MV-4-11 (cell line): Measurements from ENCODE around the gene RECK.

Source experiments
- DNase-seq: peaks from one replicate; lab custom pipeline; 2025; lab: John Stamatoyannopoulos, UW

RECK gene

GRCh38 chr9:36140086-36141084 lies 103.7 kb downstream of the RECK start:
- peak; percentile 78 for DNase-seq

DNA sequence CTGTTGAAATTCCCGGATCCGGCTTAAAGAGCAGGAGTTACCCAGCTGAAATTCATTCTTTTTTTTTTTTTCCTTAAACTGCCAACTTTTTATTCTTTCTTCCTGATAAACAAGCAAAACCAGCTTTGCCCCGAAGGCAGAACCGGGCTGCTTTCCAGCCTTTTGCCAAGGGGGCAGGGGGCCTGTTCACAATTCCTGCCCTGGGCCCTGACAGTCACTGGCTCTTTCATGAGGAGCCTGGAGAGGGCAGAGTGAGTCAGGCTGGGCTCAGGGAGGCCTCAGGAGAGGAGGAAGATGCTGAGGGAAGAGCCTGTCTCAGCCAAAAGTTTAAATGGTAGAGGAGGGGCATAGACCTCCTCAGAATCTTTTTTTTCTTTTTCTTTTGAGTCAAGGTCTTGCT lies 104.6 kb downstream of the RECK start:
- no peak for DNase-seq

- DNase-seq = no peak
Measured at GRCh38 chr9:36141761-36142160, 105.0 kb downstream of the RECK start.

- DNase-seq = peak; percentile 74
Measured at GRCh38 chr9:36142510-36143244, 106.0 kb downstream of the RECK start.

- no peak for DNase-seq
Measured at GRCh38 chr9:36143245-36143641, 106.5 kb downstream of the RECK start.

GRCh38 chr9:36144309-36145232 lies 107.9 kb downstream of the RECK start:
- peak; percentile 26 for DNase-seq

- no peak for DNase-seq
Measured at GRCh38 chr9:36145970-36146369, 109.3 kb downstream of the RECK start.

GRCh38 chr9:36146651-36147050 lies 109.9 kb downstream of the RECK start:
- no peak for DNase-seq

- DNase-seq = no peak
Measured at GRCh38 chr9:36147441-36148175, 110.9 kb downstream of the RECK start.

DNA sequence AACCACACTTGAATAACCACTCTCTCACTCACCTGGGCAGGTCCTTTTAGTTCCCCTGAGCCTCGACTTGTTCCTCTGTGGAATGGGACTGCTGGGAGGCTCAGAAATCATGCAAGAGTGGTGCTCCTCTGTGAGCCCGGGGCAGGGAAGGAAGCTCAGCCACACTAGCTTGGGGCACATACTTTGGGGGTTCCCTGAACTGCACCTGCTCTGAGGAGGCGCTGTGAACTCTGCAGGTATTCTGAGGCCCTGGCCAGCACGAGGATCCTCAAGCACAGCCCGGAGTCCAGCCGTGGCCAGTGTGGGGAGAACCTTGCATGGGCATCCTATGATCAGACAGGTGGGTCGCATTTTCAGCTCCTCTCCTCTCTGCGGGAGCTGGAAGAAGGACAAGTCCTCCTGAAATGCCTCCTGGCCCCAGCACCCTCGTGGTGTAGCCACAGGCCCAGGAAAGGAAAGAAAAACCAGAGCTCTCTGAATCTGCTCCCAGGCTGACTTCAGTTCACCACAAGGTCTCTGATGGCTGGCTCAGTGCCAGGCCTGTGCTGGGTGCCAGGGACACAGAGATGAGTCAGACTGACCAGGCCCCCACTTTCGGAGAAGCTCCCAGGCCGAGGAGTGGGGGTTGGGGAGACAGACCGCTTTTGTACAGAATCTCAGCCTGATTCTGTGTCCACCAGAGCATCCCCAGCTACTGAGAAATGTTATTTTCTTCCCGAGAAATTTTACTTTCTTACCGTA lies 111.8 kb downstream of the RECK start:
- peak; percentile 96 for DNase-seq

DNA sequence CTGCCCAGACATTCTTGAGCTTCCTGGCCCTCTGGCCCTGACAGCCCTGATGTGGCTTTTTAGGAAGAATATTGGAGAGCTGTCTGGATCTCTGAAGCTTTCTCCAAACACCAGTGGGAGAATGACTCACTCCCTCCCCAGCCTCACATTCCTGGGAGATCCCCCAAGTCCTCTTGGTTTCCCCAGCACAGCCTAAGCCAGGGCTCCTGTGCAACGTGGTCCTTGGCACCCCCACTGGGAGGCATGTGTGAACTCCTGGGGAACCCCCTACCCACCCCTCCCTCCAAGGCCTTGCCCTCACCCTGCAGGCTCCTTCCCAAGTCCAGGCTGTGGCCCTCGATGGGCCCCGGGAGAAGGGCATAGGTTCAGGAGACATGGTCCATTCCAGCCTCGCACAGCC lies 112.5 kb downstream of the RECK start:
- DNase-seq = no peak

DNA sequence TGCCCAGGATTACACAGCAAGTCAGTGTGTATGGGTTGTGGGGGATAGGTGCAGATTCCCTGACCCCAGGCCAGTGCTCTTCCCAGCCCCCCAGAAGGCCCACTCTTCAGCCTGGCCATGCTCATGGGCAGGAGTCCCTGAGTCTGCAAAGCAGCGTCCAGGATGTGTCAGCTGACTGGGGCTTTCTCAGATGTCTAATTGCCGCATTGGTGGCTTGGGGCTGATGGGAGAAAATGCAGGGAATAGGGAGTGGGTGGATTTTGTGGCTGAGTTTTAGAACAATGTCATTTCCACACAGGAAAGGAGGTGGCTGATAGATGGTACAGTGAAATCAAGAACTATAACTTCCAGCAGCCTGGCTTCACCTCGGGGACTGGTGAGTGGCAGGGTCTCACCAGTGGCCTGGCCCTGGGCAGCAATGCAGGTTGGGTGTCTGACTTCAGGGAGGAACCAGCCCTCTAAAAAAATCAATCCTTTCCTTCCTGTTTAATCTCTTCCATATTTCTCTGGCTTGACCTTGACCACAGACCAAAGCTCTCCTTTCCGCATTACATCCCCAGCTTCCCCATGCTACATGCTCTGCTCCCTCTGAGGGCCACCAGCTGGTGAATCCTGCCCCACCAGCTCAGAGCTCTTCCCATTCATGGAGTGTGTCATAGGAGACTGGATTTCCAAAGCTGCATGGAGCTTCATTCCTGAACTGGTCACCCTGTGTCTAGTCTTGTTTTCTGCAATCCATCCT lies 114.0 kb downstream of the RECK start:
- peak; percentile 78 for DNase-seq

GRCh38 chr9:36151316-36152210 lies 114.8 kb downstream of the RECK start:
- DNase-seq = peak; percentile 92

- DNase-seq = no peak
Measured at GRCh38 chr9:36152741-36153438, 116.2 kb downstream of the RECK start.

GRCh38 chr9:36153746-36154145 lies 117.0 kb downstream of the RECK start:
- DNase-seq = no peak

- peak; percentile 85 for DNase-seq
Measured at GRCh38 chr9:36154331-36154952, 117.7 kb downstream of the RECK start.

GRCh38 chr9:36156116-36156515 lies 119.4 kb downstream of the RECK start:
- no peak for DNase-seq

DNA sequence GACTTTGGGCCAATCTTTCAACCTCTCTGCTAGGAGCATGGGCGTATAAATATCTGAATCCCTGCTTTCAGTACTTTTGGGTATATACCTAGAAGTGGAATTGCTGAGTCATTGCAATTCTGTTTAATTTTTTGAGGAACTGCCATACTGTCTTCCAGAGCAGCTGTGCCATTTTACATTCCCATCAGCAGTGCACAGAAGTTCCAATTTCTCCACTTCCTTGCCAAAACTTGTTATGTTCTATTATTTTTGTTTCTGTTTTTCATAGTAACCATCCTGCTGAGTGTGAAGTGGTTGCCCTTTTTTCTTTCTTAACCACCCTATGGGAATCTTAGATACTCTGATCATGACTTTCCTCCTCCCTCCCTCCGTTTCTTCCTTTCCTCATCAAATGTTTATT lies 121.4 kb downstream of the RECK start:
- DNase-seq = peak; percentile 68
